ENCODE measurements around the gene RANBP17.

- TF ChIP-seq CTCF (IDR thresholded peaks at IDR 0.05) (no peak), POLR2A (IDR thresholded peaks at IDR 0.05) (no peak)
Observed at GRCh38 chr5:171023508-171023907, 161.7 kb downstream of the RANBP17 start.

All from lower leg skin (tissue), 3 donors.